ENCODE measurements around the gene YOD1.

GRCh38 chr1:207047505-207047904 is 3.5 kb downstream of the YOD1 start:
- TF ChIP-seq REST (IDR thresholded peaks at IDR 0.05; ENCODE audit: borderline replicate concordance) (no peak), CTCF (IDR thresholded peaks at IDR 0.05; ENCODE audit: poor library complexity, severe bottlenecking) (no peak)

Data from neural cell (in vitro differentiated cells).